Calu3 (cell line): Measurements from ENCODE around the gene MBD6. TPM values are rescaled to one million over a fixed set of nuclear protein-coding genes. Genes with fewer than 3 reads are reported as not detected.

Source experiments
- BruUV-seq: library from RNA; stranded (reverse); fragments of 400-500 nt; replicated peaks from 2 replicates; lab custom pipeline; 2021; lab: Mats Ljungman, UMichigan
- CTCF ChIA-PET: fragments of 300-600 bp; sonication (Branson Sonifier 250); formaldehyde crosslinking; loops from one replicate; lab custom pipeline; 2022; ENCODE audit warnings: antibody characterized with exemption; lab: Charles Lee
- DNase-seq: peaks from one replicate; pipeline ENCODE4 v3.0.0; 2022
- H3K27ac Mint-ChIP-seq: one replicate; pipeline ENCODE4 v1.8.0; 2022; ENCODE audit warnings: mixed read lengths; ENCODE audit not compliant: unreplicated experiment
- H3K27me3 Mint-ChIP-seq: one replicate; pipeline ENCODE4 v1.8.0; 2022; ENCODE audit warnings: mixed read lengths; ENCODE audit not compliant: unreplicated experiment
- H3K36me3 Mint-ChIP-seq: one replicate; pipeline ENCODE4 v1.8.0; 2022; ENCODE audit warnings: mild to moderate bottlenecking, moderate library complexity, mixed read lengths; ENCODE audit not compliant: insufficient read depth, unreplicated experiment
- H3K4me1 Mint-ChIP-seq: one replicate; pipeline ENCODE4 v1.8.0; 2022; ENCODE audit warnings: mild to moderate bottlenecking, low read depth, mixed read lengths; ENCODE audit not compliant: unreplicated experiment
- H3K4me3 Mint-ChIP-seq: one replicate; pipeline ENCODE4 v1.8.0; 2022; ENCODE audit warnings: mild to moderate bottlenecking, low read depth, moderate library complexity, mixed read lengths; ENCODE audit not compliant: unreplicated experiment
- H3K9me3 Mint-ChIP-seq: one replicate; pipeline ENCODE4 v1.8.0; 2022; ENCODE audit warnings: low read depth, mixed read lengths; ENCODE audit not compliant: unreplicated experiment
- intact Hi-C: fragments of 100-400 bp; cut with micrococcal nuclease; formaldehyde crosslinking; loops from one replicate; pipeline ENCODE4 v1.10.0; 2022; ENCODE audit not compliant: unreplicated experiment
- total RNA-seq: library from RNA; stranded (reverse); gene quantifications from 2 replicates; pipeline ENCODE4 v1.2.3, GENCODE V29; 2022
- TF ChIP-seq, protein P1 (sequence below): fragments of 200-600 bp; IDR thresholded peaks from one replicate; pipeline ENCODE4 v1.8.0; 2022; ENCODE audit warnings: antibody characterized with exemption; ENCODE audit not compliant: unreplicated experiment

The MBD6 gene
- total RNA-seq, 1 experiment from 2014 or later: 127 TPM

GRCh38 chr12:57549909-57550640 is 27.5 kb downstream of the MBD6 start, which contains the start of gene KIF5A:
TSS of gene KIF5A (plus strand) at chr12:57550044. CDS start at chr12:57550272, 228 bp downstream.
- TF ChIP-seq, protein P1, sequence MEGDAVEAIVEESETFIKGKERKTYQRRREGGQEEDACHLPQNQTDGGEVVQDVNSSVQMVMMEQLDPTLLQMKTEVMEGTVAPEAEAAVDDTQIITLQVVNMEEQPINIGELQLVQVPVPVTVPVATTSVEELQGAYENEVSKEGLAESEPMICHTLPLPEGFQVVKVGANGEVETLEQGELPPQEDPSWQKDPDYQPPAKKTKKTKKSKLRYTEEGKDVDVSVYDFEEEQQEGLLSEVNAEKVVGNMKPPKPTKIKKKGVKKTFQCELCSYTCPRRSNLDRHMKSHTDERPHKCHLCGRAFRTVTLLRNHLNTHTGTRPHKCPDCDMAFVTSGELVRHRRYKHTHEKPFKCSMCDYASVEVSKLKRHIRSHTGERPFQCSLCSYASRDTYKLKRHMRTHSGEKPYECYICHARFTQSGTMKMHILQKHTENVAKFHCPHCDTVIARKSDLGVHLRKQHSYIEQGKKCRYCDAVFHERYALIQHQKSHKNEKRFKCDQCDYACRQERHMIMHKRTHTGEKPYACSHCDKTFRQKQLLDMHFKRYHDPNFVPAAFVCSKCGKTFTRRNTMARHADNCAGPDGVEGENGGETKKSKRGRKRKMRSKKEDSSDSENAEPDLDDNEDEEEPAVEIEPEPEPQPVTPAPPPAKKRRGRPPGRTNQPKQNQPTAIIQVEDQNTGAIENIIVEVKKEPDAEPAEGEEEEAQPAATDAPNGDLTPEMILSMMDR: no peak
- peaks cover 28% of the 10 kb centered on the region for H3K4me1 Mint-ChIP-seq
- H3K4me3 Mint-ChIP-seq: no peak within 1 kb of the TSS
- H3K9me3 Mint-ChIP-seq: no peaks in the 10 kb centered on the region
- no peak within 1 kb of the TSS for H3K27ac Mint-ChIP-seq
- DNase-seq: no peak
- CTCF ChIA-PET: no interaction called here
- no TSS peak for BruUV-seq
- peaks cover 23% of the 10 kb centered on the region for H3K36me3 Mint-ChIP-seq
- intact Hi-C loops: no loop called here
- H3K27me3 Mint-ChIP-seq: peaks cover 76% of the 10 kb centered on the region

GRCh38 chr12:57550641-57551549 is 28.3 kb downstream of the MBD6 start:
- peaks cover 20% of the 10 kb centered on the region for H3K4me1 Mint-ChIP-seq
- CTCF ChIA-PET: no interaction called here

DNA sequence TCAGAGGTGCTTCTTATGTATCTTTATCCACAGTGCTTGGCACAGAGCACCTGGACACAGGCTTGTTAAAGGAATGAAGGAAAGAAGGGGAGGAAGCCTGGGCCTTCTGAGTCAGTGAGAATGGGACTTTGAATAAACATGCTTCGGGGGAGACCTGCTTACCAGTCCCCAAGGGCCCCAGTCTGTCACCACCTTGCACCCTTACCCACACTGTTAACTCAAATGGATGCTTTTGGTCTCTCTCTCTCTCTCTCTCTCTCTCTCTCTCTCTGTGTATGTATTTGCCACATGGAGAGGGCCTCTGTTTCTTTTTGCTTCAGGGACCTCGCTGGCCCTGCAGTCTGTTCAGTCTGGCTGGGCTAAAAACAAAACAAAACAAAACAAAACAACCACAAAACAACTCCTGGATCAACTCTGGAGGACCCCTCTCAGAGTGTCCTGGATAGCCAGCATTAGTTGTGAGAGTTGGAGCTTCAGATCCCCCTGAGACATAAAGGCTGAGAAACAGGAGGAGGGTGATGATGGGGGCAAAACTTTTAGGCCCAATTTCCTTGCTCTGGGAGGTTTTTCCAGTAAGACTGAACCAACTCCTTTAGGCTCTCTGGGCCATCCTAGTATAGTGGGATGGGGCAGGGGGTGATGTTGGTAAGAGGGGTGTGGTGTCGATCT is 29.1 kb downstream of the MBD6 start:
- Mint-ChIP-seq H3K27ac (no peak overlapping the region), H3K4me1 (peaks cover 20% of the 10 kb centered on the region), H3K27me3 (peaks cover 76% of the 10 kb centered on the region), H3K9me3 (no peaks in the 10 kb centered on the region), H3K36me3 (peaks cover 6% of the 10 kb centered on the region), H3K4me3 (no peak overlapping the region)
- TF ChIP-seq, protein P1: no peak
- CTCF ChIA-PET: no interaction called here
- no TSS peak for BruUV-seq
- no peak for DNase-seq
- intact Hi-C loops: no loop called here

More at GRCh38 chr12:57550641-57551549, 28.3 kb downstream of the MBD6 start:
- H3K36me3 Mint-ChIP-seq: peaks cover 15% of the 10 kb centered on the region
- no peaks in the 10 kb centered on the region for H3K9me3 Mint-ChIP-seq
- no peak for DNase-seq
- H3K27ac Mint-ChIP-seq: no peak overlapping the region
- intact Hi-C loops: no loop called here
- TF ChIP-seq, protein P1: no peak
- no TSS peak for BruUV-seq
- no peak overlapping the region for H3K4me3 Mint-ChIP-seq
- peaks cover 76% of the 10 kb centered on the region for H3K27me3 Mint-ChIP-seq

GRCh38 chr12:57552306-57552651 is 29.7 kb downstream of the MBD6 start:
- no peak overlapping the region for H3K4me3 Mint-ChIP-seq
- peaks cover 1% of the 10 kb centered on the region for H3K36me3 Mint-ChIP-seq
- peaks cover 19% of the 10 kb centered on the region for H3K4me1 Mint-ChIP-seq
- no peaks in the 10 kb centered on the region for H3K9me3 Mint-ChIP-seq
- DNase-seq: no peak
- BruUV-seq: no TSS peak
- no peak overlapping the region for H3K27ac Mint-ChIP-seq
- H3K27me3 Mint-ChIP-seq: peaks cover 76% of the 10 kb centered on the region
- intact Hi-C loops: no loop called here
- CTCF ChIA-PET: no interaction called here
- TF ChIP-seq, protein P1: no peak
